Neural cell (in vitro differentiated cells): ENCODE results near the gene PRPF38B.

Source experiments
- CTCF ChIP-seq: fragments of 450-650 bp; IDR thresholded peaks from 2 replicates; pipeline ENCODE4 v1.5.1; 2014; ENCODE audit warnings: antibody characterized with exemption, mild to moderate bottlenecking, moderate library complexity; ENCODE audit not compliant: poor library complexity, severe bottlenecking
- EP300 ChIP-seq: fragments of 450-650 bp; conservative IDR thresholded peaks from 2 replicates; pipeline ENCODE4 v1.6.1; 2014; ENCODE audit warnings: antibody characterized with exemption, mild to moderate bottlenecking, moderate library complexity; ENCODE audit not compliant: poor library complexity, severe bottlenecking
- EZH2 ChIP-seq: fragments of 200-600, 300-800 bp; shearing (Covaris generic), sonication (generic); IDR thresholded peaks from 2 replicates; pipeline ENCODE4 v1.6.1; 2014; ENCODE audit warnings: antibody characterized with exemption, low read length, borderline replicate concordance, mild to moderate bottlenecking; ENCODE audit not compliant: insufficient read depth, poor library complexity, severe bottlenecking
- MXI1 ChIP-seq: fragments of 450-650 bp; conservative IDR thresholded peaks from 2 replicates; pipeline ENCODE4 v1.6.1; 2014; ENCODE audit warnings: antibody characterized with exemption, mild to moderate bottlenecking; ENCODE audit not compliant: poor library complexity, severe bottlenecking
- POLR2AphosphoS5 ChIP-seq: IDR thresholded peaks from 2 replicates; pipeline ENCODE4 v1.6.1; 2012
- RAD21 ChIP-seq: fragments of 450-650 bp; conservative IDR thresholded peaks from 2 replicates; pipeline ENCODE4 v1.6.1; 2014; ENCODE audit warnings: antibody characterized with exemption, mild to moderate bottlenecking, moderate library complexity
- SMC3 ChIP-seq: fragments of 450-650 bp; conservative IDR thresholded peaks from 2 replicates; pipeline ENCODE4 v1.6.1; 2014; ENCODE audit warnings: antibody characterized with exemption, mild to moderate bottlenecking, moderate library complexity; ENCODE audit not compliant: poor library complexity
- TAF1 ChIP-seq: IDR thresholded peaks from 2 replicates; pipeline ENCODE4 v1.6.1; 2012; ENCODE audit warnings: low read depth

DNA sequence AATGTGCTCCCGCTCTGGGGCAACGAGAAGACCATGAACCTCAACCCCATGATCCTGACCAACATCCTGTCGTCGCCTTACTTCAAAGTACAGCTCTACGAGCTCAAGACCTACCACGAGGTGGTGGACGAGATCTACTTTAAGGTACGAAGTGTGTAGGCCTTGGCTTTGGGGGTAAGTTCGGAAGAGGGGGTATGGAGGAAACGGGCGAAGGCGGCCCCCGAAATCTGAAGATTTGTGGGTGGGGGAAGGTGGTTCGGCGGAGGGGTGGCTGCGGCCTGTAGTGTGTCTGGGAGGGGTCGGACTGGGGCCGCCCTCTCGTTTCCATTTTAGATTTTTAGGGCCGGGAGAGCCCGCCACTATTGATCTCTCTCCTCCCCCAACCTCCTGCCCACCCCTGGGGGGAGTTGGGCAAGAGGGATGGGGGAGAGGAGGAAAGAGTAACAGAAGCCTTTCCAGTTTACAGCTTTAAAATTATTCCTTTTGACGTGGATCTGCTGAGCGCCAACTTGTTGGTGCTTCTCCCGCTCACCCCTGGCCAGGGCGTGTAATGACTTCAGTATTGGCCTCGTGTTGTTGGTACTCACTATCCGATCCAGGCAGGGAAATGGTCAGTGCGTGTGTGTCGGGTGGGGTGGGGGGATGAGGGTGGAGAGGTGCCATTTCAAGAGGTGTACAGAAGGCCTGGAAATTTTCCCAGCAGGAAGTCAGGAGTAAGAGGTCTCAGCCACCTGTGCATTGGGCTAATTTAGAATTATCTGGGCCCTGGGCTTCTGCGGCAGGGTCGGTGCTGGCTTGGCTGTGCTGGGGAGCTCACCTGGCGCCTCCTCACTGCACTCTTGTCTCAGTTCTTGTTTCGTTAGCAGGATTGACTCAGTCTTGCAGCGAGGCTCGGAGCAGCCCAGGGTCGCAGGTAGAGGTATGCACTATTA lies 880 bp downstream of the PRPF38B start:
- TF ChIP-seq SMC3 (peak; percentile 79), EZH2 (no peak), MXI1 (no peak), CTCF (peak; percentile 78), POLR2AphosphoS5 (no peak), RAD21 (peak; percentile 77), EP300 (no peak), TAF1 (no peak)
